Daoy (cell line): Measurements from ENCODE around the gene PCBP1. TPM values are rescaled to one million over a fixed set of nuclear protein-coding genes. Genes with fewer than 3 reads are reported as not detected.
A peak's percentile ranks its signal among the peaks of the same experiment; 100 is the strongest.
"Not testable (repeated sequence)": the region's sequence is repeated elsewhere in the genome, so short reads cannot be mapped to it uniquely, and the experiment has no call there.

Source experiments
- DNase-seq: peaks from one replicate; pipeline ENCODE4 v3.0.0-alpha.2; 2015; ENCODE audit warnings: low read depth
- total RNA-seq: library from RNA; depleted of rRNA; stranded (reverse); fragments of >200 nt; shearing (Covaris generic); gene quantifications from 2 replicates; pipeline ENCODE4 v1.2.3, GENCODE V29; 2014; rRNA removed

Gene PCBP1
- total RNA-seq: 20.2 and 22.1 TPM in 2 replicates

DNA sequence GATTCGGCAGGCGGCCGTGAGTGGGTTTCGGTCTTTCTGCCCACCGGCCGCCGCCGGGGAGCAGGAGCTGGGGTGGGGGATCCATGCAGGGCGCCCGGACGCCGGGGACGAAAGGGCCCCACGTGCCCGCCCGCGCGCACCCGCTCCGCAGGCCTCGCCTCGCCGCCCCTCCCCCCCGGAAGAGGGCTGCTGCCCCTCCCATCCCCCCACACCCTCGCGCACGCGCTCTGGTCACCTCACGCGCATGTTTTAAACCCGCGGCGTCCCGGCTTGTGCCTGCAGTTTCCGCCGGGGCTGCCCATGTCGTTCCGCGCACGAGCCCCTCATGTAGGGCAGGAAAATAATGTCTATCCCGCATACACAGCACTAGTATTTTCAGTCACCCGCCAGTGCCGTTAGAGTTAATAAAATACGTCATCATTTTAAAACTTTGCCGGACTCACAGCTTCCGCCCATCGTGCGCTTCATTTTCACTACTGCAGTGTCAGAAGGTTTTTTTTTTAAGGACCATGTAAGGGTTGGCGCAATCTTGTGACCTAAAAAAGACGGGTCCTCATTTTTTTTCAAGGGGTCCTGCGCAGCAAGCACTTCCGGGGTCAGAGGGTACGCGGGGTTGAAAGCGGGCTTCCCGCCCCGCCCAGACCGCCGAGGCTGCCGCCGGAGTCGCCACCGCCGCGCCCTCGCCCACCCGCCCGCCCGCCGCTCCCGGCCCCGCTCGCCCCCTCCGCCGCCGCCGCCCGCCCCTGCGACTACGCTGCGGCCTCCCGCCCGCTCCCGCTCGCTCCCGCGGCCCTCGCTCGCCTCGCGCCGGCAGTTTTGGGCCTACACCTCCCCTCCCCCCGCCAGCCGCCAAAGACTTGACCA, at the start of gene PCBP1:
TSS of gene PCBP1 (plus strand) at position 640 of the 864 bp plus-strand sequence. CDS start 267 bp downstream, outside the sequence.
- peak; percentile 94 for DNase-seq

DNA sequence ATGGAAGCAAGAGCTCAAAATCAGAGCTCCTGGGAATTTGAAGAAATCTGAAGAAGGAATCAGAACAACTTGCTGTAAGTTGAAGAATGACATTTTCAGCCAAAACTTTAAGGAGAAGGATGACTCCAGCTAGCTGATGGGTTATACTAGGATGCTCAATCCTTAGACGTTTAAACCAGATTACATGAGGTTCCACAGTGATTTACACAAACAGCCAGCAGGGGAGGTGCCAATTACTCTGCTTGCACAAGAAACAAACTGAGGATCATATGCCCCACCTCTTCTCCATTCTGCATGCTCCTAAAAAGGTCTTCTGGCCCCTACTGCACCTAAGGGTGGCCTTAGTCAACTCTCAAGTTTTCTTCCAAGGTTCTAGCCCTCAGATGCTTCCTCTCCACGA, 47.9 kb upstream of the PCBP1 start:
- DNase-seq: no peak

DNA sequence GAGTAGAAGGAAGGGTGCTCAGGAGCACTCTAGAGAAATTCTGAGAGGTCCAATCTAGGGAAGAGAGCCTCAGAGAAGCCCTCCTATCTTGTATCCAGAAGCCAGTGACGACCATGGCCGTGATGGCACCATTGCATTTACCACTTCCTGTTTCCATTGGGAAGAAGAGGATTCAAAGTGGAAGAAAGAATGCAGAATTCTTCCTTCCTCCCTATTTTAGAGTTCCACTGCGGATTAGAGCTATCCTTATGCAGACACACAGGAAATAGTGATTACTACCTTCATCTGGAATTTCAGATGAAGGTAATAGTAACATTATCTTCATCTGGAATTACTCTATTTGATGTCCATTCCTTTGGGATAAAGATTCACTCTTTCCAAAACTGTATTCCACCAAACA, 45.6 kb upstream of the PCBP1 start:
- DNase-seq: no peak

DNA sequence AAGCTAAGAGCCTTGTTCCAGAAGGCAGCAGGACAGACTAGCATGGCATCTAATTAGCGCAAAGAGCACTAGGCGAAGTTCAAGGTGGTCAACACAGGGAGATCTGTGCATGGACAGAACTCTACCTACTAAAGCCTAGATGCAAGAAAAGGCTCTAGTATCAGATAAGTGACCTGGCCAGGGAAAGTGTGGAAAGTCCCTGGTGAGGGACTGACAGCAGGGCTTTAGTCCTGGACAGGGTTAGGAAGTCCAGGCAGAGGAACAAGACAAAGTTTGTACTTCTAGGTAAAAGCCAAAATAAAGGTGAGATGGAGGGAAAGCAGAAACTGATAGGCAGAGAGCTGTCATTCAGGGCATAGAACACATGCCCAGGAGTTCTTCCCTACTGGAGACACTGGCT, 45.0 kb upstream of the PCBP1 start:
- no peak for DNase-seq

DNA sequence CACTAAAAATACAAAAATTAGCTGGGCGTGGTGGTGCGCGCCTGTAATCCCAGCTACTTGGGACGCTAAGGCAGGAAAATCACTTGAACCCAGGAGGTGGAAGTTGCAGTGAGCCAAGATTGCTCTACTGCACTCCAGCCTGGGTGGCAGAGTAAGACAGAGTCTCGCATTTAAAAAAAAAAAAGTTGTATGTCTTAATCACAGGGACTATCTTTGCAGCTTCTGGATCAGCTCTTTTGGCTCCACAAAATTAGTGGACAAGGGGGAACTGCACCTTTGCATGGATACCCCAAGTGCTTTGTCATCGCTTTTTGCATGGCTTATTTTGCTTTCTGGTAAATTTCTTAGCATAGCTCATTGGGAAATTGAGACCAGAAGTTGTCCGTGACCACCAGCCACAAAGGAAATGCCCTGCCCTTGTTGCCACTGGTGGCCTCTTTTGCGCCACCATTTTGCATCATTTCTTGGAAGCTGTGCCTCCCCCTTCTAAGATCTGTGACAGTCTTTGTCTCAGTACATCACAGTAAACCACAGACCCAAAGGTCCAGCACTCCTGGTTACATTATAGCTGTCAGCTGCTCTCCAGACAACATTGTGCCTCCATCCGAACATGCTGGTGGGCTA, 43.9 kb upstream of the PCBP1 start:
- DNase-seq: no peak

DNA sequence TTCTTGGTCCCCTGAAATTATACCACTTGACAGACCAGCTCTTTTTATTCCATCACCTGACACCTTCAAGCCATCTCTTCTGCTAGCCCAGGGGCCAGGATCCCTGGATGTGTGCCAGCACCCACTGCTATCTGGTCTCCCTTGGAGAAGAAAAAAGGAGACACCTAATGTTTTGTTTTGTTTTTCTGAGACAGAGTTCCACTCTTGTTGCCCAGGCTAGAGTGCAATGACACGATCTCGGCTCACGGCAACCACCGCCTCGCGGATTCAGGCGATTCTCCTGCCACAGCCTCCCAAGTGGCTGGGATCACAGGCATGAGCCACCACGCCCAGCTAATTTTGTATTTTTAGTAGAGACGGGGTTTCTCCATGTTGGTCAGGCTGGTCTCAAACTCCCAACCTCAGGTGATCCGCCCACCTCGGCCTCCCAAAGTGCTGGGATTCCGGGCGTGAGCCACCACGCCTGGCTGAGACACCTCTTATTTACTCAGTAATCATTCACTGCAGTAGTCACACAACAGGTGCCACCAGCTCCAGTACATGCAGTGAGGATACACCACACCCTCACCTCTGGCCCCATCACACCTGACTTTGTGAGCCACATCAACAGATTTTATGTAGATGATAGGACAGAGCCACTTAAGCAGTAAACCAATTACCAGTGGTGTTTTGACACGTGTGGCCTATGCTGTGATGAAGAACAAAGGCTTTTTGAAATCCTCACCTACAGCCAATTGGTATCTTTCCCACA, 42.8 kb upstream of the PCBP1 start:
- no peak for DNase-seq

DNA sequence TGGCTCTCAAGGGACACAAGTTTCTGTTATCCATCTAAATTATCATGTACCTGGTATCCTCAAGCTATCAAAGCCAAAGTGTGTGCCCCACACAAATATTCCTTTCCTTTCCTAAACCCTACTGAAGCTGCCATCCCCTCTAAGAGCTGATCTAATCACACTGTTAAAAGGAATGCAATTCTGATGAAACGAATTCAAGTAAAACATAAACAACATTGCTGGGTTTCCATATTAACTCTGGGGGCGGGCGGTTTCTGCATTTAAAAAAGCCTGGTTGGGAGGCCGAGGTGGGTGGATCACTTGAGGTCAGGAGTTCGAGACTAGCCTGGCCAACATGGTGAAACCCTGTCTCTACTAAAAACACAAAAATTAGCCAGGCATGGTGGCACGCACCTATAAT, 41.9 kb upstream of the PCBP1 start:
- no peak for DNase-seq

DNA sequence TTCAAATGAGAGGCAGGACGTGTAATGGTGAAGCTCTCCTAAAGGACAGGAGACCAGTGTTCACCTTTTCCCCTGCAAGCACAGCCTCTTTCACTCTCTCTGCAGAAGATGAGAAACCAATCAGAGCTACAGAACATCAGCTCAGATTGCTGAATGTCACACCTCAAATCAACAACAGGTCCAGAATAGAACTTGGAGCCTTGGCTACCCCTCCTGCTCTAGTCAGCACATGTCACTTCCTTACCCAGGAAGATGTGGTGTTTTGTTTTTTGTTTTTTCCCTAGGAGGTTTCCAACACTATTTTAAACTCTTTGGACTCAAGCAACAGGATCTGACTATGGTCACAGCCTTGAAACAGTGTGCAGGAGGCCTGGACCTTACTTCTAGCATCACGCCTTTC, 41.3 kb upstream of the PCBP1 start:
- no peak for DNase-seq

DNA sequence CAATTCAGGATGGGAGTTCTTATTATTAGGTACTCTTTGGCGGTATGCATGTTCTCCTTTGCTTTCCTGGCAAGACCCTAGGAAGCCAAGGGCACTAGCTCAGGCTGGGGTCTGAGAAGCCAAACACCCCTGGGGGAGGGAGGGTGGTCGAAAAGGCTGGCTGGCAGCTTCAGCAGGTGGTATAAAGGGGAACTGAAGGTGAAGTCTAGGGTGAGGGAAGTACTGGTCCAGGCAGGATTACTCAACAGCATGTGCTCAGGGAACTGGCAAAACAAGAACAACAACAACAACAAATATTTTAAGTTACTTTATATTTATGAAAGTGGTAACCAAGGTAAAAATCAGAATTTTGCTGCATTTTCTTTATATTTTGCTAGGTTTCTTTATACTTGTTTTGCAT, 40.7 kb upstream of the PCBP1 start:
- no peak for DNase-seq

DNA sequence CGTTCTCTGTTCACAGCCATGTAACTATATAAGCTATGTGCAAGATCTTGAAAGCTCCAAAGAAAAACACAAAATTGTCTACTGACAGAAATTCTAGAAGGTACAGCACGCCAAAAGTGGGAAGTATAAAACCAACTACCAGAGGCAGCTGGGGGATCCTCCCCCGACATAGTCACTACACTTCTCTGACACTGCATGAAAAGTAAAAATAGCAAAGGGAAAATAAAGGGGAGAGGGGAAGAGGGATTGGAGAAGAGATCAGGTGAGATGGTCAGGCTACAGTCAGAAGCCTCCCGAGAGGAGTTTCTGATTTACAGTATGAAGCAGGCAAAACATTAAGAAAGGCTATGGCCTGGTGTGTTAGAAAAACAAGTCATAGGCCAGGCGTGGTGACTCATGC, 39.8 kb upstream of the PCBP1 start:
- DNase-seq: no peak

DNA sequence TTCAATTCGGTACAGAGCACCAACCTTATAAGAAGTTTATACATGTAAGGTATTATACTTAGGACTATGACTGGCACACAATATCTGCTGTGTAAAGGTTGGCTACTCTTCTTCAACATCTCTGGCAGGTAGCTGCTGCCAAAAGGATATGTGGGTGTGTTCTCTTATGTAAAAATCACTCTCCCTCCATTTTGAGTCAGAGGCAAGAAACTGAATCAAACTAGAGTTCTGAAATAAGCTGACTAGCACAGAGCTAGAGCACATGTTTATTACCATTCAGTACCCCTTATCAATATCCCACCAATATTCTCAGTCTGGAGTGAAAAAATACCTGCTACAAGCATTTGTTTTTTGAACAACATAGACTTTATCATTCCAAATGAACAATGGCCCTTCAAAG, 38.0 kb upstream of the PCBP1 start:
- no peak for DNase-seq

DNA sequence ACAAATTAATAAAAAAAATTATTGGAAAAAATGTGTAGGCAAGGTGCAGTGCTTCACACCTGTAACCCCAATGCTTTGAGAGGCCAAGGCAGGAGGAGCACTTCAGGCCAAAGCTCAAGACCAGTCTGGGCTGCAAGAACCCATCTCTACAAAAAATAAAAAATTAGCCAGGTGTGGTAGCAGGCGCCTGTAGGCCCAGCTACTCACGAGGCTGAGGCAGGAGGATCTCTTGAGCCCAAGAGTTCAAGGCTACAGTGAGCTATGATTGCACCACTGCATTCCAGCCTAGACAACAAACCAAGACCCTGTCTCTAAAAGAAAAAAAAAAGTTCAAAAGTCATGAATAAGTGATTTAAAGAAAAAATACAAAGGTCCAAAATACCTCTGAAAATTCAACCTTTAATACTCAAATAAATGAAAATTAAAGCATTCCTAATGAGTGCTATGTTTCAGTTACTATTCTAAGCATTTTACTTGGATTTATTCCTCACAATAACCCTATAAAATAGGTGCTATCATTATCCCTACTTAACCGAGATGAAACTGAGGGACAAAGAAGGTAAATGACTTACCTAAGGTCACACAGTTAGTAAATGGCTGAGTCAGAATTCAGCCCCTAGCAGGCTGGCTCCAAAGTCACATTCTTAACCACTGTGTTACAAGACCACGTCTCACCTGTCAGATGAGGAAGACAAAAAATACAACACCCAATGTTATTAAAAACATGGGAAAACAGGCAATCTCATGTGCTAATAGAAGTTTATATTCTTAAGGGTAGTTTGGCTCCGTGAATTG, 36.4 kb upstream of the PCBP1 start:
- DNase-seq: no peak

DNA sequence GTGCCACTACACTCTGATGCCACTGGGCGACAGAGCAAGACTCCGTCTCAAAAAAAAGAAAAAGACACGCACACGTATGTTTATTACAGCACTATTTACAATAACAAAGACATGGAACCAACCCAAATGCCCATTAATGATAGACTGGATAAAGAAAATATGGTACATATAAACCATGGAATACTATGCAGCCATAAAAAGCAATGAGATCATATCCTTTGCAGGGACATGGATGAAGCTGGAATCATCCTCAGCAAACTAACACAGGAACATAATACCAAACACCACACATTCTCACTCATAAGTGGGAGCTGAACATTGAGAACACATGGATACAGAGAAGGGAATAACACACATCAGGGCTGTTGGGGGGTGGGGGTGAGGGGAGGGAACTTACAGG, 32.0 kb upstream of the PCBP1 start:
- not testable (repeated sequence) for DNase-seq

DNA sequence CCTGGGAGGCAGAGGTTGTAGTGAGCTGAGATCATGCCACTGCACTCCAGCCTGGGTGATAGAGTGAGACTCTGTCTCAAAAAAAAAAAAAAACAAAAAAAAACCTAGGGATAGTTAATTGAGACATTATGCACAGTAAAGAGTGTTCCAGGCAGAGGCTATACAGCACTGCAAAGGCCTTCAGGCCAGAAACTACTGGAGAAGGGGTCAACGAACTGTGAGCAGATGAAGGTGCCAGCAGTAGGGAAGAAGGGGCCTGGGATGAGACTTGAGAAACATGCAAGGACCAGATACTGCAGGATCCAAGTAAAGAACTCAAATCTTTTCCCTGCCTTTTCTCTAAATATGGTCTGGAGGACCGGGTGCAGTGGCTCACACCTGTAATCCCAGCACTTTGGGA, 26.0 kb upstream of the PCBP1 start:
- no peak for DNase-seq

DNA sequence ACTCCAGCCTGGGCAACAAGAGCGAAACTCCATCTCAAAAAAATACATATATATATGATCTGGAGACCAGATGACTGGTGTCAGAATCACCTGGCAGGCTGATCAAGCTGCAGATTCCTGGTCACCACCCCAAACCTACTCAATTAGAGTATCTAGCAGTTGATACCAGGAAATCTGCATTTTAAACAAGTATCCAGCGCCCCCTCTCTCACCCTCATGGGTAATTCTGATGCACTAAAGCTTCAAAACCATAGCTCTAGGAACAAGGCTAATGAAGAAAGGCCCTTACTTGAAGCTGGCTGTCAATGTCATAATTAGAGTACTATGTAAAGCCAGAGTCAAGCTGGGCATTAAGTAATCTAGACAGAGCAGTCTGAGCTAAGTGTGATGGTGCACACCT, 25.0 kb upstream of the PCBP1 start:
- DNase-seq: no peak

DNA sequence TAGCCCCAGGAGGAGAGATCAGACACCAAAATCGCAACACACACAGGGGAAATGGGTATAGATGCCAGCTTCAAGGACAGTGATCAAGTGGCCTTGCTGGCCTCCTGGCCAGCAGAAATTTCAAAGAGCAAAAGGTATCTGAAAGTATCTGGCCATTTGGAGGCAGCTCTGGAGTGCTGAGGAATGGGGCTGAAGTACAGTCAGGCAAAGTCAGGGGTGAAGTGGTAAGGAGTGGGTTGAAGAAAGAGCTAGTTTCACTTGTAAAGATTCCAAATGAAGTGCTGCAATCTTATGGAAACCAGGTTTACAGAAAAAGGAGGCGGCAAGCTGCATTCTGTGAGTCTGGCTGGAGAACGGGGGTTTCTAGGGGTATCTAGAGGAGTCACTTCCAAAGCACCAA, 19.2 kb upstream of the PCBP1 start:
- no peak for DNase-seq

DNA sequence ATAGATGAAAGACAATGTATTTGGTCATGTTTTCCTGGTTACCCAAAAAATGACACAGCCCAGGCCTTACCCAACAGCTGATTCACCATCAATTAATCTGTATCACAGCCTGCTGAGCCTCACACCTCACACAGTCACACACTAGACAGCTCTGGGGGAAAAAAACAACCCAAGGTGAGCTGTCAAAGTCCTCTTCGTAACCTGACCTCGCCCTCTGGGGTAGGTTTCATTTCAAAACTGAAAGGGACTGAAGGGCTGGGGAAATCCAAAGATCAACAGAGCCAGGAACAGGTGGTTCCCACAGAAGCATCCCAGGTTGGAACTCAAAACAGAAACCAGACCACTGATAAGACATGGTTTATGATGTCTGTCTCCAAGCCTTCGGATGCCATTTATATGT, 18.2 kb upstream of the PCBP1 start:
- peak; percentile 28 for DNase-seq

DNA sequence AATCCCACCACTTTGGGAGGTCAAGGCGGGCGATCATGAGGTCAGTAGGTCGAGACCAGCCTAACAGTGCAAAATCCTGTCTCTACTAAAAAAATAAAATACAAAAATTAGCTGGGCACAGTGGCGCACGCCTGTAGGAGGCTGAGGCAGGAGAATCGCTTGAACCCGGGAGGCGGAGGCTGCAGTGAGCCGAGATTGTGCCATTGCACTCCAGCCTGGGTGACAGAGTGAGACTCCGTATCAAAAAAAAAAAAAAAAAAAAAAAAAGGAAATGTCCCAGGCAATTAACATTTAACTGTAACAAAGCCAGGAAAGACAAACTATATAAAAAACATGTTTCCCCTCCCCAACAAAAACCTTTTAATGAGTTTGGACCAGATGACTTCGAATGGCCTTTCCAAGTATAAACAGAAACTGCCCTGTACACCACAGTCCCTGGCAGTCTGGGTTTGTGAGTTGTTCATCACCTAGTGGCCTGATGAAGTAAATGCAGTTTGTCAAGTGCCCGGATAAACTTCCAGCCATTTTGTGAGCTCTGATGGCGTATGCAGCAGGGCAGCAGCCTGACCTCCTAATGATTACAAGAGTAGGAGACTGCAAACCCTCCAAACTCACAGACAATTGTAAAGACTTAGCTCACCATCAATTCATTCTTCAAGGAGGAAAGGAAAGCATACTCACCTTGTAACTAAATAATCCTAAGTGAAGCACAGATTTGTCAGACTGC, 16.6 kb upstream of the PCBP1 start:
- DNase-seq: peak; percentile 77

DNA sequence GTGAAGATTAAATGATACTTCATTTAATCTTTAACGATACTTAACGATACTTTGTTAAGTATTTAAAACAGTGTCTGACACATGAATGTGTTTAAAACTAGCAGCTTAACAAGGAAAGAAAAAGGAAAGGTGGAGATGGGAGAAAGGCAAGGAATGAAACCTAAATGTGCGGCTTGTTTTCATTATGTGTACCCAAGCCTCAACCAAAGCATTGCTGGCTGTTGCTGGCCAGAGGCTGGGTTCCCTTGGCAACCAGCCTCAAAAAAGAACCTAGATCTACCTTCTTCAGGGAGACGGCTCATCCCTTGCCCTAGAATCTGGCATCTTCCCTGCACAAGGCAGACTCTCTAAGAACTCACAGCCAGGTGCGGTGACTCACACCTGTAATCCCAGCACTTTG, 13.8 kb upstream of the PCBP1 start:
- DNase-seq: no peak

DNA sequence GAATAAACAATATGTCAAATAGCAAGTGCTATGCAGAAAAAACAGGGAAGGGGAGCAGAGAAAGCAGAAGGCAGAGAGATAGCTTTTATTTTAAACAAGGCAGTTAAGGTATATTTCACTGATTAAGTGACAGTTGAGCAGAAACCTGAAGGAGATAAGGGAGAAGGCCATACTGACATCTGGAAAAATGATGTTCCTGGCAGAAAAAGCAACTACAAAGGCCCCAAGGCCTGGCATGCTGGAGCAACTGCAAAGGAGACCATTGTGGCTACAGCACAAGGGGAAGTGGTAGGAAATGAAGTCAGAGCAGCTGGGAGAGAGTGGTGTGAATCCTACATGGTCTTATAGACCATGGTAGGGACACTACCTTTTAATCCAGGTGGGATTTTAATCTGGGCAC, 8.9 kb upstream of the PCBP1 start:
- no peak for DNase-seq

DNA sequence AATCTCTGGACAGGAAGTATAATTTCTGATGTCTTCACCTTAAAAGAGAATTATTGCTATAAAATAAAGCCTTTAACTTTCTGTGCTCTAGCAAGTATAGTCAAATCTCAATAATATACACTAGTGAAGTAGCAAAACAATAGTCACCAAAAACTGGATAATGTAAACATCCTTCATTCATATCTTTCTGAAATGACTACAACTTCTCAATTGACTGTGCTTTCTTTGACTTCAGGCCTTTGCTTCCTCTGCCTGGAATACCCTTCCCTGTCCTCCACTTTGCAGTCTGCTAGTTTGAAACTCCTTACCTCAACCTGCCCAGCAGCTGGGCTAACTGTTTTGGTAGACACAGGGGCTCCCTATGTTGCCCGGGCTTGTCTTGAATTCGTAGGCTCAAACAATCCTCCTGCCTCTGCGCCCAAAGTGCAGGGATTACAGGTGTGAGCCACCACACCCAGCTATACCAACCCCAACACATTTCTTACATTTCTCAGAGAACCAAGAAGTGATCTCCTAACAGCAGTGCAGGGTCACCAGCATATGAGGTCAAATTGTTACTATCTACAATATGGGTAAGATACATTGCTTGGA, 6.6 kb upstream of the PCBP1 start:
- DNase-seq: no peak
